ENCODE data around the gene UBAP1L. TPM values are rescaled to one million over a fixed set of nuclear protein-coding genes. Genes with fewer than 3 reads are reported as not detected.

The UBAP1L gene
- total RNA-seq, 2 experiments from 2014 or later: 7.2 TPM

DNA sequence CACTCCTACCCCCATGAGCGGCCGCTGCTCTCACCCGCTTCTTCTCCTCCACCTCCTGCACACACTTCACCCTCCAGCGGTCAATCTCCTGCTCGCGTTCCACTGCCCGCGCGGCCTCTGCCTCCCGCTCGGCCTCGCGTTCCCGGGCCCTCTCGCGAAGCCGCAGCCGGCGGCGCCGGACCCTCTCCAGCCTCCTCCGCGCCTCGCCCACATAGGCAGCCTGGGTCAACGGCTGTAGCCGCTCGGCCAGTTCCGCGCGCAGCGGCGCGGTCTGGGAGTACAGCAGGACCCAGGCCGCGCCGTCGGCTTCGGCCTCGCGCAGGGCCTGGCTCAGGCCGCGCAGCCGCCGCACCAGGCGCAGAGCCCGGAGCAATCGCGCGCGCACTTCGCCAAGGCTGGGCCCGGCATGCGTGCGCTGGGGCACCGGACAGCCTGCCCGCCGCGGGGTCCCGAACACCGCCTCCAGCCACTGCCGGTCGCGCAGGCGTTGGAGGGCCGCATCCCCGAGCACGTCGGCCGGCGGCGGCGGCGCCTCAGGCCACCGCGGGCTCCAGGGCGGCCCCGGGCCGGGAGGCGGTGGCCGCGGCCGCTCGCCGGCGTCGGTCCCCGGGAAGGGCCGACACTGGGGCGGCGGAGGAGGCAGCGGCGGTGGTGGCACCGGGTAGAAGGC, 18.0 kb upstream of the UBAP1L start:
- H3K4me1 Mint-ChIP-seq (ENCODE audit: low read depth): peaks cover 37% of the 10 kb centered on the region
- peaks cover 0 to 6% of the 10 kb centered on the region in 2 experiments for H3K9me3 ChIP-seq (ENCODE audit: control insufficient read depth in 1 of 2, insufficient read depth in 1 of 2, low read length in 2 of 2)
- no peaks in the 10 kb centered on the region for H3K27me3 ChIP-seq (ENCODE audit: control insufficient read depth in 1 of 2, insufficient read depth in 2 of 2, low read length in 2 of 2)
- no peaks in the 10 kb centered on the region for H3K27me3 Mint-ChIP-seq
- H3K4me1 ChIP-seq (ENCODE audit: insufficient read depth, low read length): peaks cover 26% of the 10 kb centered on the region
- H3K9me3 Mint-ChIP-seq: peaks cover 4% of the 10 kb centered on the region
- ATAC-seq (ENCODE audit: poor library complexity): peak; percentile 18
- DNase-seq: peak in 10 of 14 experiments; percentile 1 to 48 (median 12)
- peak overlapping the region; percentile 95 for H3K4me3 Mint-ChIP-seq
- peak overlapping the region; percentile 66 for H3K4me3 ChIP-seq (ENCODE audit: low read length)
- peaks cover 38% of the 10 kb centered on the region for H3K36me3 Mint-ChIP-seq (ENCODE audit: low read depth)
- H3K36me3 ChIP-seq (ENCODE audit: insufficient read depth, low read length): peaks cover 22% of the 10 kb centered on the region
- intact Hi-C loops (cut with DNase I, micrococcal nuclease): loop anchor here (2.0 to 5.0 kb wide), 5 partner anchors 52 to 970 kb away; partner anchors contain the start of genes CLPX (in 1 of the 2), PARP16 (in 1 of the 2), PPIB (in 1 of the 2) and RNU5A-1 (in 1 of the 2)
- ChIA-PET POLR2A (interaction anchor here (0.7 to 1.7 kb wide), 5 partner anchors 15 to 1039 kb away, joined by 3 to 18 read pairs (median 3); partner anchors contain the start of genes CIAO2A, CLPX and RNU5B-1), CTCF (interaction anchor here (0.5 to 1.3 kb wide), 2 partner anchors 54 to 153 kb away, joined by 3 read pairs; no protein-coding TSS in a partner anchor)
- H3K27ac Mint-ChIP-seq: peak overlapping the region; percentile 92
- TF ChIP-seq, protein P1, sequence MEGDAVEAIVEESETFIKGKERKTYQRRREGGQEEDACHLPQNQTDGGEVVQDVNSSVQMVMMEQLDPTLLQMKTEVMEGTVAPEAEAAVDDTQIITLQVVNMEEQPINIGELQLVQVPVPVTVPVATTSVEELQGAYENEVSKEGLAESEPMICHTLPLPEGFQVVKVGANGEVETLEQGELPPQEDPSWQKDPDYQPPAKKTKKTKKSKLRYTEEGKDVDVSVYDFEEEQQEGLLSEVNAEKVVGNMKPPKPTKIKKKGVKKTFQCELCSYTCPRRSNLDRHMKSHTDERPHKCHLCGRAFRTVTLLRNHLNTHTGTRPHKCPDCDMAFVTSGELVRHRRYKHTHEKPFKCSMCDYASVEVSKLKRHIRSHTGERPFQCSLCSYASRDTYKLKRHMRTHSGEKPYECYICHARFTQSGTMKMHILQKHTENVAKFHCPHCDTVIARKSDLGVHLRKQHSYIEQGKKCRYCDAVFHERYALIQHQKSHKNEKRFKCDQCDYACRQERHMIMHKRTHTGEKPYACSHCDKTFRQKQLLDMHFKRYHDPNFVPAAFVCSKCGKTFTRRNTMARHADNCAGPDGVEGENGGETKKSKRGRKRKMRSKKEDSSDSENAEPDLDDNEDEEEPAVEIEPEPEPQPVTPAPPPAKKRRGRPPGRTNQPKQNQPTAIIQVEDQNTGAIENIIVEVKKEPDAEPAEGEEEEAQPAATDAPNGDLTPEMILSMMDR (IDR thresholded peaks at IDR 0.05): no peak
- peak overlapping the region in 1 of 2 donors; percentile 87 for H3K27ac ChIP-seq (ENCODE audit: low read depth in 1 of 2, low read length in 2 of 2)

DNA sequence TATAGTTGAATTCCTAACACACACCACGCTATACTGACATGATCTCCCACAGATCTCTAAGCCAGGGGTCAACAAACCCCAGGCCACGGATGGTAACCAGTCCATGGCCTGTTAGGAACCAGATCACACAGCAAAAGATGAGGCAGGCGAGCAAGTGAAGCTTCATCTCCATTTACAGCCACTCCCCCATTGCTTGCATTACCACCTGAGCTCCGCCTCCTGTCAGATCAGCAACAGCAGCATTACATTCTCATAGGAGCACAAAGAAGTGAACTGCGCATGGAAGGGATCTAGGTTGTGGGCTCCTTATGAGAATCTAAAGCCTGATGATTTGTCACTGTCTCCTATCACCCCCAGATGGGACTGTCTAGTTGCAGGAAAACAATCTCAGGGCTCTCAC, 15.9 kb upstream of the UBAP1L start:
- Histone ChIP-seq H3K27ac (ENCODE audit: low read depth in 1 of 2, low read length in 2 of 2) (no peak overlapping the region), H3K36me3 (ENCODE audit: insufficient read depth, low read length) (peaks cover 39% of the 10 kb centered on the region), H3K4me3 (ENCODE audit: low read length) (no peak overlapping the region), H3K9me3 (ENCODE audit: control insufficient read depth in 1 of 2, insufficient read depth in 1 of 2, low read length in 2 of 2) (no peaks in the 10 kb centered on the region), H3K27me3 (ENCODE audit: control insufficient read depth in 1 of 2, insufficient read depth in 2 of 2, low read length in 2 of 2) (no peaks in the 10 kb centered on the region), H3K4me1 (ENCODE audit: insufficient read depth, low read length) (peaks cover 29% of the 10 kb centered on the region)
- Mint-ChIP-seq H3K4me1 (ENCODE audit: low read depth) (peaks cover 47% of the 10 kb centered on the region), H3K4me3 (peak overlapping the region; percentile 52), H3K27ac (peak overlapping the region; percentile 24), H3K36me3 (ENCODE audit: low read depth) (peaks cover 57% of the 10 kb centered on the region), H3K27me3 (no peaks in the 10 kb centered on the region), H3K9me3 (no peaks in the 10 kb centered on the region)
- ChIA-PET CTCF (no interaction called here), POLR2A (no interaction called here)
- ATAC-seq (ENCODE audit: poor library complexity) (no peak), DNase-seq (no peak)
- TF ChIP-seq, protein P1 (IDR thresholded peaks at IDR 0.05): no peak
- intact Hi-C loops (cut with DNase I, micrococcal nuclease): loop anchor here in 1 of 2 experiments (5.0 kb wide), 2 partner anchors 144 to 156 kb away; partner anchors contain the start of genes PARP16 and SPG21

DNA sequence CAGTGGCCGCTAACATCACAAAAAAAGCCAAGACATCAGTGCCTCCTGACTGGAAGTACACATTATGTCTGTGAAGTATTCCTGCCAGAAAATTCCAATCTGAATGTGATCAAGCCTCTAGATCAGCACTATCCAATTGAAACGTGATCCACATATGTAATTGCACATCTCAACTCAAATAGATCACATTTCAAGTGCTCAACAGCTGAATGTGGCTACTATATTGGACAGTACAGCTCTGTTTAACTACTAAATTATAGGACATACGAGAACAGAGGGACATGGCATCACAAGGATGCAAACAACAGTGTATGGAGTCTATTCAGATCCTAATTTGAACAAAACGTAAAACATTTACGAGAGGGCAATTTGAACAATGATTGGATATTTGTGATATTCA, 542 bp upstream of the UBAP1L start:
- H3K27me3 Mint-ChIP-seq: no peaks in the 10 kb centered on the region
- no peaks in the 10 kb centered on the region for H3K9me3 Mint-ChIP-seq
- no peak overlapping the region for H3K4me3 Mint-ChIP-seq
- peaks cover 11% of the 10 kb centered on the region for H3K4me1 Mint-ChIP-seq (ENCODE audit: low read depth)
- peaks cover 65% of the 10 kb centered on the region for H3K36me3 ChIP-seq (ENCODE audit: insufficient read depth, low read length)
- CTCF ChIA-PET: no interaction called here
- H3K36me3 Mint-ChIP-seq (ENCODE audit: low read depth): peaks cover 82% of the 10 kb centered on the region
- TF ChIP-seq, protein P1 (IDR thresholded peaks at IDR 0.05): no peak
- H3K4me1 ChIP-seq (ENCODE audit: insufficient read depth, low read length): no peaks in the 10 kb centered on the region
- no peak overlapping the region for H3K27ac ChIP-seq (ENCODE audit: low read depth in 1 of 2, low read length in 2 of 2)
- H3K27me3 ChIP-seq (ENCODE audit: control insufficient read depth in 1 of 2, insufficient read depth in 2 of 2, low read length in 2 of 2): no peaks in the 10 kb centered on the region
- H3K9me3 ChIP-seq (ENCODE audit: control insufficient read depth in 1 of 2, insufficient read depth in 1 of 2, low read length in 2 of 2): no peaks in the 10 kb centered on the region
- no peak overlapping the region for H3K27ac Mint-ChIP-seq
- intact Hi-C loops (cut with DNase I, micrococcal nuclease): no loop called here
- POLR2A ChIA-PET: interaction anchor here (1.3 kb wide), 1 partner anchor 70 kb away, joined by 3 read pairs; no protein-coding TSS in a partner anchor
- no peak for DNase-seq
- ATAC-seq (ENCODE audit: poor library complexity): no peak
- no peak overlapping the region for H3K4me3 ChIP-seq (ENCODE audit: low read length)
